Tibial nerve (tissue), 4 donors: Measurements from ENCODE around the gene ARID5B.

Experiments used
- CTCF ChIP-seq, 5 experiments: fragments of 200-600 bp in 3 of 5; fragments of 450-650 bp in 2 of 5; sonication (generic) in 3 of 5; IDR thresholded peaks; one replicate each; pipeline ENCODE4 v1.5.1; 2016 to 2019; ENCODE audit warnings: antibody characterized with exemption in 5 of 5, mild to moderate bottlenecking in 3 of 5, moderate library complexity in 2 of 5
- EP300 ChIP-seq, 2 donors: sonication (generic); formaldehyde crosslinking; IDR thresholded peaks; one replicate each; pipeline ENCODE4 v1.6.1; 2017; ENCODE audit warnings: antibody characterized with exemption in 2 of 2, mild to moderate bottlenecking in 1 of 2
- POLR2A ChIP-seq, 2 donors: fragments of 450-650 bp; IDR thresholded peaks; one replicate each; pipeline ENCODE4 v1.6.1; 2017; ENCODE audit warnings: antibody characterized with exemption in 2 of 2, mild to moderate bottlenecking in 2 of 2, moderate library complexity in 2 of 2

- TF ChIP-seq CTCF (IDR thresholded peaks at IDR 0.05) (no peak), POLR2A (IDR thresholded peaks at IDR 0.05) (no peak), EP300 (IDR thresholded peaks at IDR 0.05) (no peak)
Observed at GRCh38 chr10:61921143-61921542, 19.6 kb downstream of the ARID5B start.
